ENCODE results near the gene CRTAC1.

CRTAC1 gene, protein sequence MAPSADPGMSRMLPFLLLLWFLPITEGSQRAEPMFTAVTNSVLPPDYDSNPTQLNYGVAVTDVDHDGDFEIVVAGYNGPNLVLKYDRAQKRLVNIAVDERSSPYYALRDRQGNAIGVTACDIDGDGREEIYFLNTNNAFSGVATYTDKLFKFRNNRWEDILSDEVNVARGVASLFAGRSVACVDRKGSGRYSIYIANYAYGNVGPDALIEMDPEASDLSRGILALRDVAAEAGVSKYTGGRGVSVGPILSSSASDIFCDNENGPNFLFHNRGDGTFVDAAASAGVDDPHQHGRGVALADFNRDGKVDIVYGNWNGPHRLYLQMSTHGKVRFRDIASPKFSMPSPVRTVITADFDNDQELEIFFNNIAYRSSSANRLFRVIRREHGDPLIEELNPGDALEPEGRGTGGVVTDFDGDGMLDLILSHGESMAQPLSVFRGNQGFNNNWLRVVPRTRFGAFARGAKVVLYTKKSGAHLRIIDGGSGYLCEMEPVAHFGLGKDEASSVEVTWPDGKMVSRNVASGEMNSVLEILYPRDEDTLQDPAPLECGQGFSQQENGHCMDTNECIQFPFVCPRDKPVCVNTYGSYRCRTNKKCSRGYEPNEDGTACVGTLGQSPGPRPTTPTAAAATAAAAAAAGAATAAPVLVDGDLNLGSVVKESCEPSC

DNA sequence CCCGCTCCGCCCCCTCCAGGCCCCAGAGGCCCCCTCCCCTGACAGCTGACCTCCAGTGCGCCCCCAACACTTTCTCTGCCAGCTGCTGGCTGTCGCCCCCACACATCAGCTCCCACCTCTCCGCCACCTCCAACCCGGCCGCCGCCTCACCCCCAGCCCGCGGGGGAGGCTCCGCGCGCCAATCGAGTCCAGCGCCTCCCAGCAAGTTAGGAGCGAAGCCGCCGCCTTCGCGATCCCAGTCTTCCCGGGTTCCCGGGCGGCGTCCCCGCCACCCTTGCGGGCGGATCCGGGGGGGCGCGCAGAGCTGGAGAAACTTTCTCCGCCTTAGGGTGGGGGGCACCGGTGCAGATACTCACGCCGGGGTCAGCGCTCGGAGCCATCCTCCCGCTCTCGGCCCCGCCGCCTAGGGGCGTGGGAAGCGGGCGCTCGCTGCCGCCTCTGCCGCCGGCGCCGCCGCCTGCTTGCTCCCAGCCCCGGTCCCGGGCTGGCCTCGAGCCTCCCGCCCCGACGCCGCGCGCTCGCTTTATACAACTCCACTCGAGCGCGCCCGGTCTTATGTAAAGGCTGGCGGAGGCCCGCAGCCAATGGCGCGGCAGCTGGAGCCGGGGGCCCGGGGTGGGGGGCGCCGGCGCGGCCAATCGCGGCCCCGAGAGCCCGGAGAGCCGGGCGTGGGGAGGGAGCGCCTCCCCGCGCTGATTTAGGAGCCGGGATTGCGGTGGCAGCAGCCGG, at the start of gene CRTAC1:
Gene CRTAC1 (minus strand): TSS at position 529 of the 729 bp plus-strand sequence. CDS start 149 bp downstream, at position 380.
- no peak for FAIRE-seq
- DNase-seq (ENCODE audit: low spot score), result no peak

DNA sequence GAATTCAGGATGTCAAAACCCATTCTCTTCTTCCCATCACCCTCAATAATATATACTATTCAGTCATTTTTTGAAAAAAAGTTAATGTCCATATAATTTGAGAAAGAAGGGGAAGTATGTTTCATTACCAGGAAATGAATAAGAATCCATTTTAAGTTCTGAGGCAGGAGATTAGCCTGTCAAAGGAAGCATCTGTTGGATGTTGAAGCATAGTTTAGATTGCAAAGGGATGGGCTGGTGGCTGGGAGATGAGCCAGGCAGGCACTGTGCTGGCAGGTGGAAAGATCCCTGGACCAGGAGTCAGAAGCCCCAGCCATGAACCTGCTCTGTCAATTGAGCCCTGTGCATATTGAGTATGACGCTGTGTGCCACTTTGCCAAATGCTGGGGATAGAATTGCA, 48.4 kb upstream of the CRTAC1 start:
- no peak for DNase-seq (ENCODE audit: low spot score)
- no peak for FAIRE-seq

DNA sequence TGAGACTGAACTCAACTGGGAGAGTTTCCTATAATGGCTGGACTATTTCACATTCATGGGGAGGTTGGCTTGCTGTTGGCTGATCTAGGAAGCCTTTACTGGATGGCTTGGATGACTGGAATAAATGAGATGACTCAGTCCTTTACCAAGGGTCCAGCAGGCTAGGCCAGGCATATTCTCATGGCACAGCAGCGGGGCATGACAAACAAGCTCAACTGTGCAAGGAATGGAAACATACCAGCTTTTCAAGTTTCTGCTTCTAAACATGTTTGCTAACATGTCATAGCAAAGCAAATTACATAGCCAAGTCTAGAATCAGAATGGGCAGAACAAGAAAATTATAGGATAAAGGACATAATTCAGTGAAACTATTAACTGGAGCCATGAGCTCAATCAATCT, 46.8 kb upstream of the CRTAC1 start:
- DNase-seq (ENCODE audit: low spot score) (no peak), FAIRE-seq (no peak)

DNA sequence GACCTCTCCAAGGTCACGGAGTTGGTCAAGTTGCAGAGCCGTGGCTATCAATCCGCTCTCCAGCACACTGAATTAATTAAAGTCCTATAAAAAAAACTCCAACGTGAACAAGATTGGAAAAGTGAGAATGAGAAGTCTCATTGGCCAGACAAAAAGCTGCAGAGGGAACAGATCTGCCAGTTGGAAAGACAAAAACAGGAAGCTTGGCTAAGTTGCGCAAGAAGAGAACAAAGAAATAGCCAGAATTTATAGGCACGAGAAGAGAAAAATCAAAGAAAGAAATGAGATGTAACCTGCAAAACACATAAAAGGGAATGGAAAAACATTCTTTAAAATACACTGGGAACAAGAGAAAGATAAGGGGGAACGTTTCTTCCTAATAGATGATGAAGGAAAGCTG, 45.7 kb upstream of the CRTAC1 start:
- DNase-seq (ENCODE audit: low spot score), result no peak
- FAIRE-seq, result no peak

DNA sequence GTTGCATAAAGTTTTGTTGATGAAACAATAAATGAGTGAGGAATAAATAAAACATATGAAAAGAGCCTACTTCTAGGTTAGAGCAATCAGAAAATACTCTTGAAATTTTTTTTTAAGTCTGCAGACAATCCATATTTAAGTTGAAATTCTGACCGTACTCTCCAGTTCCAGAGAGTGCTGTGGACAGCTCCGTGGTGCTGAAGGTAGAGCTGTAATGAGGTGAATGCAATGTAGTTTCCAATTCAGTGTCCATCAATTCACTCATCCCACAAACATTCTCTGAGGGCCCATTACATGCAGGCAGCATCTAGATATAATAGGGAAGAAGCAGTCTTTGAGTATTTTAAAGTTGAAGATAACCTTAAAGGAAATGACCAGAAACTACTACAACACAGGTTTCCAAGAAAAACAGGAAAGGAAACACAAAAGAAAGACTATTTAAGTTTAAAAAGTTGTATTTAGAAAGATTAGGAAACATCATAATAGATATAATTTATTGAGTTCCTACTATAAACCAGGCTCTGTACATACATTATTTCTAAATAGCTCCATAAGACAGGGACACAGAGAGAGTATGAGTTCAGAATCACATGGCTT, 44.0 kb upstream of the CRTAC1 start:
- no peak for DNase-seq (ENCODE audit: low spot score)

DNA sequence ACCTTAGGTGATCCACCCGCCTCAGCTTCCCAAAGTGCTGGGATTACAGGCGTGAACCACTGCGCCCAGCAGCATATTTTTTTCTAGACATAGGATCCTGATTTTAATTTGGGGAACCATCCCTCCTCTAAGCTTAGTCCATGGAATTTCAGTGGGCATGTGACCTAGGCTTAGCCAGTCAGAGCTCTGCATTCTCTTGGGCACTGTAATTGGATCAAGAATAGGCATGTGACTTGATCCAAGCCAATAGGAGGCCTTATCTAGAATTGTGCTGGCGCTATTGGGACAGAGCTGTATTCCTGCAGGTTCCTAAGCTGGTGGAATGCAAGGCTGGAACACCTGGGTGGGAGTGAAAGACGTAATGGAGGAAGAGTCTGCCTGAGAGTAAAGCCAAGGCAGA, 36.7 kb upstream of the CRTAC1 start:
- FAIRE-seq, result no peak
- DNase-seq (ENCODE audit: low spot score), result no peak

More for the DNA sequence above, 44.0 kb upstream of the CRTAC1 start:
- FAIRE-seq, result no peak

DNA sequence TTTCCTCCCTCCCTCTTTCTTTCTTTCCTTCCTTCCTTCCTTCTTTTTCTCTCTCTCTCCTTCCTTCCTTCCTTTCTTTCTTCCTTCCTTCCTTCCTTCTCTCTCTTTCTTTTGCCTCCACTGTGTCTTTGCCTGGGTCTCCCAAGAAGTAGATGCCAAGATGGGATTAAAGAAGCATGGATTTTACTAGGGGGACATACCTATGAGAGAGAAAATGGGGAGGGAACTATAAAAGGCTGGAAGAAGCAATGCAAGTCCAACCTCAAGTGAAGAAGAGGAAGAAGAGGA, 33.3 kb upstream of the CRTAC1 start:
- FAIRE-seq (no peak), DNase-seq (ENCODE audit: low spot score) (no peak)

DNA sequence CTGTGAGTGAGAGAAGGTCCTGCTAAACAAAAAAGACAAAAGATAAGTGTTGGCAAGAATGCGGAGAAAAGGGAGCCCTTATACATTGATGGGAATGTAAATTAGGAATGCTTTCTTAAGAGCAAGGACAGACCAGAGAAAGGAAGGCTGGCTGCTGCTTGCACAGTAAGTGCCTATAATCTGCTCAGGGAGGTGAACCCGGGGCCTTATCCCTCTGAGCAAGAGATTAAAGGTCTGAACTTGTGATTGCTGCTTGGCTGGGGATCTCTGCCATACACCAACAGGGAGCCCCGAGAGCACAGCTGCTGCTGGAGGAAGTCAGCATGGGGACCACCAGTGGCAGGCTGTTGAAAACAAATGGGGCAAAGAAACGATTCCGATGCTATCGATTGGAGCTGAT, 32.0 kb upstream of the CRTAC1 start:
- no peak for DNase-seq (ENCODE audit: low spot score)
- FAIRE-seq, result no peak

DNA sequence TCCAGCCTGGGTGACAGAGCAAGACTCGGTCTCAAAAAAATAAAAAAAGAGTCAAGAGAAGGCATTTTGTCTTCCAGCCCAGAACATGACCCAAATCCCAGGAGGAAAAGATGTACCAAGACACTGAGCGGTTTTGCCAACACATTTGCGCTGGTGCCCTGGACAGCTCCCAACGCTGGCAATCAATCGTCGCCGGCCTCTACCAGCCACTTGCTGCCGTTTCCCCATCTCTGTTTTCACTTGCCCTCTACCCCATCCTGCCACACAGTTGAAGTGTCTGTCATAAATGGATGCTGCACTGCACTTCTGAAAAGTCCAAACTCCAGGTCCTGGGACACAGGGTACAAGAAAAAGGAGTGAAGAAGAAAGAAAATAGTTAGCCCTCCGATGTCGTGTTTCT, 29.7 kb upstream of the CRTAC1 start:
- DNase-seq (ENCODE audit: low spot score) (no peak), FAIRE-seq (no peak)

DNA sequence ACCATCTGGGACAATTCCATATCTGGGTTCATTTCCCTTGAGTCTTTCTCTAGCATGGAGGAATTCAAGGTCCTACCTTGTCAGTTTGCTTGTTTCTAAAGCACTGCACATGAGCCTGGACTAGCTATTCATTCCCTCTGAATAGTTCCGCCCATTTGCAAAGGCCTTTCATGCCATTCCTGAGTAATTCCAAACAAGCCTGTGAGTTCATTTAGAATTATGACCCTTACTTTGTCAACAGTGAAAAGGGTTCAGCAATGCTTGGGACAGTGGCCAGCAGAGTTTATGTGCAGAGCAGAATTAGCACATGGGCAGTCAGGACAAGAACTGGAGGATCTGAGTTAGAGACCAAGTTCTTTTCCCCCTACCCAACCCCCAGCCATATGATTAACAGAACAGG, 27.9 kb upstream of the CRTAC1 start:
- FAIRE-seq, result no peak
- no peak for DNase-seq (ENCODE audit: low spot score)

DNA sequence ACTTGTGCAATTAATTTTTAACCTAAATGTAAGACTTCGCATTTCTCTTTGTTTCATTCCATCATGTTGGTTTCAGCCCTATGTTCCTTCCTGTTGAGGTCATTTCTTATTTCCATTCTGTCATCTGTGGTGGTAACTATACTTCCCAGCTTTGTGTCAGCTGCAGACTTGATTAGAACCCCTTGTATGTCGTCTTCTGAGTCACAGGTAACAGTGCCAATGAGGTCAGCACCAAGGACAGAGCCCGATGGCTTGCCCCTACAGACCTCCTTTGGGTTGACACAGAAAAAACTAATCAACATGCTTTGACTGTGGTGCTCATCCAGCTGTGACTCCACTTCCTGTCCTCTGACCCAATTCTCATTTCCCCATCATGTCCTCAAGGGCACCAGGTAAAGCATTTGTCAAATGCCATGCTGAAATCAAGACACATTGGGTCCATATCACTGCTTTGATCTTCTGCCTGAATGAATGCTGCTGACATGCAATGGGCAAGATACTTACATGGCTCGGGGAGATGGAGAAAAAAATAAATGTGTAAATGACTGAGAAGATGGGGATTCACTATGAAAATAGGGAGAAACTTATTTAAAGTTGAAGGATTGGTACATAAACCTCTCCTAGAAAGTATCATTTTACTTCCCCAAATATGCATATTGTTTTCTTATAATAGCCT, 25.6 kb upstream of the CRTAC1 start:
- no peak for FAIRE-seq
- DNase-seq (ENCODE audit: low spot score), result no peak

DNA sequence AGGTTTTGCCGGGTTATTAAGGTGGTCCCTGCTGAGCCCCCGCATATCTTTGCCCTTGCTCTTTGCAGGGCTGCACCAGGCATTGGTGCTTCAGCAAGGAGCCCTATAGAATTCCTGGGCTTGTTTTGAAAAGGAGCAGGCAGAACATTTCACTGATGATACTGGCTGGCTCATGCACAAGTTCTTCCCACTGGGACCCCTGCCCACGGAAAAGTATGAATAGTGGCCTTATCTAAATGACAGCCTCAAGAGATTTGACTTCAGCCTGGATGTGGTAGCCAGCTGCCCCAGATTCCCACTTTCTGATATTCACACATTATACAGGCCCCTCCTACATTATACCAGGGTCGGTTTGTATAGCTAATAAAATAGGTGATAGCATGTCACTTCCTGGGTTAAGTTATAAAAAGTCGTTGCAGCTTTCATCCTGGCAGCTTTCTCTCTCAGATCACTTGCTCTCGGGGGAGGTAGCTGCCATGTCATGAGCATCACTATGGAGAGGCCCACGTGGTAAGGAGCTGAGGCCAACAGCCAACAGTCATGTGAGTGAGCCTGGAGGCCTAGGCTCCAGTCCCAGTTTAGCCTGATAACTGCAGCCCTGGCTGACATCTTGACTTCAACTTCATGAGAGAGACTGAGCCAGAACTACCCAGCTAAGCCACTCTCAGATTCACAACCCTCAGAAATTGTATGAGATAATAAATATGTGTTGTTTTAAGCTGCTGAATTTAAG, 16.8 kb upstream of the CRTAC1 start:
- DNase-seq (ENCODE audit: low spot score) (no peak), FAIRE-seq (no peak)

DNA sequence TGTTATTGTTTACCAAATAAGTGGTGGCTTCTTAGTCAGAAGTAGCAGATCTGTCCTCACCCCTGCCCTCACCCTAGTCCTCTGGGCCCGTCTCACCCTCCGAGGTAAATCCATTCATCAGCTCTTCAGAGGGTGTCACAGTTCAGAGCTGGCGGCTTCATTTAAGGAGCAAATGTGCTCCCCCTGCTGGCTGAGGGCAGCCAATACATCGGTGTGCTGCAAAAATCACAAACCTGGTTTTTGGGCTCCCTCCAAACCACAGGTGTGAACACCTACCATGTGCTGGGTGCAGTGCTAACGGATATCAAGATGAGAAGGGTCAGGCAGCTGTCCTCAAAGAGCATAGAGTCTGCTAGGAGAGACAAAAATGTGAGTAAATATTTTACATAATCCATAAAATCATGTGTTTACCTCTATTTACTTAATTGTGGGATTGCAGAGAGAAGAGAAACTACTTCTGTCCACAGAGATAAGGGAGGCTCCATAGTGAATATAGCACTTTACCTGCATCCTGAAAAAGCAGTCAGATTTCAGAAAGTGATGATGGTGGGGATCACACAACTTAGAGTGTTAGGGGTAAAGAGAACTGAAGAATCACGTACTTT, 15.5 kb upstream of the CRTAC1 start:
- FAIRE-seq (no peak), DNase-seq (ENCODE audit: low spot score) (peak; percentile 34)

DNA sequence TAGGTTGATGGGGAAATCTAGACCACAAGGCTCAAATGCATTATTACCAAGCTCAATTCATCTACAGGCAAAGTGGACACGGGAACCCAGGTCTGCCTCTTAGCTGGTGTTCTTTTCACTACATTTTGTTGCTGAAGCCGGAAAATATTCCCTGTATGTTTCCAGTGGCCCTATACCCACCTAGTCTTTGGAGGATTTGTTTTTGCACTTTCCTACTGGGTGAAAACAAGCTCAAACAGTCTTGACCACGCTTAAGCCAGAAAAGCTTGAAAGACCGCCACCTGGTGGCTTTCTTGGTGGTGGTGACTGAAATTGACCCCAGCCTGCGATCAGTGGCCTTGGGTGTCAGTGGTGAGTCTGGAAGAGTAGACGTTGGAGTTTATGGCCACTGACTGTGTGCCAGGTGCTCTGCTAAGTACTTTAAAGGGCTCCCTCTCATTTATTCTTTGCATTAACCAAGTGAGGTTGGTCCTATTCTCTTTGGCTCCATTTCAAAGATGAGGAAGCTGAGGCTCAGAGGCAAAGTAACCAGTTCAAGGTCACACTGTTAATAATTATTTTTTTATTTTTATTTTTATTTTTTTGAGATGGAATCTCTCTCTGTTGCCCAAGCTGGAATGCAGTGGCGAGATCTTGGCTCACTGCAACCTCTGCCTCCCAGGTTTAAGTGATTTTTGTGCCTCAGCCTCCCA, 11.1 kb upstream of the CRTAC1 start:
- DNase-seq (ENCODE audit: low spot score) (peak; percentile 29), FAIRE-seq (peak; percentile 61)

DNA sequence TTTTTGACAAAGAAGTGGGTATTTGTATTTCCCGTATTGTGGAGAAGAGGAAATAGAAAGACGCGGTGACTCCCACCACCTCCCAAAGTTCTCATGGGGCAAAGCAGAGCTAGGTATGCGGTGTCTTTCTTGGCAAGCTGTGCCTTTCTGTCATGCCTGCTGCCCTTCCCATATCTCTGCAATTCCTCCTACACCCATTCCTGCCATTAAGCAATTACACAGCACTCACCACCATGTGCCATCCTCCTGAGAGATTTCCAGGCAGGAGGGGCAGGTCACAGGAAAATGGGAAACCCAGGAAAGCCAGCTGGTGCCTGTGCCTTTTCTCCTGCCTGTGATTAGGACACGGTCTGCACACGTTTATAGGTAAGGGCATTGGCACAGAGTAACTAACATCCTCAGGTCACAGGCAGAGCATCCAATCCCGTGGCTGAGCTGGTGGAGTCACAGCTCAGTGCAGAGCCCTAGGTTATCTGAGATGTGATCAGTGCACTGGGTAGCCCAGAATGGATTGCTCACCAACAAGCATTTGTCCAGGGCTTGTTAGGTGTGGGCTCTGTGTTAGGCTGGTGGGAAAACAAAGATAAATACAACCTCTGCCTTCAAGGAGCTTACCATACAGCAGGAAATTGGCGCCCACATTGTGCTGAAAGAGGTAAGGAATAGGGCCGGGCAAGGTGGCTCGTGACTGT, 9.4 kb upstream of the CRTAC1 start:
- FAIRE-seq, result no peak
- DNase-seq (ENCODE audit: low spot score), result no peak

DNA sequence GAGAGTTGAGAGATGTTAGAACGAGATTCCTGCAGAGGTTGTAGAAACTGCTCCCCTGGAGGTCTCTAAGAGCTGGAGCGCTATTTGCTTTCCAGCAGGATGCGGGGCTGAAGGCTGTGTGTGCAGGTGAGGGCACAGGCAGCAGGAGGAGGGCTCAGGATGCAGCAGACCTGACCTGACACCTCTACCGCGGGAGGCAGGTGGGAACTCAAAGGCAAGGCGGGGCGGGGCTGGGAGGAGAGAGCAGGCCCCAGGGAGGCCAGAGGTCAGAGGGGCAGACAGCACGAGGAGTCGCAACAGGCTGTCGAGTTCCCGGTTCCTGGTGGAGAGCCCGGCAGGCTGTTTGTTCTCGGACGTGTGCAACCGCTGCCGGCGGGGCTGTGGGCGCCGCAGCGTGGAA, 7.9 kb upstream of the CRTAC1 start:
- FAIRE-seq, result no peak
- DNase-seq (ENCODE audit: low spot score), result no peak

DNA sequence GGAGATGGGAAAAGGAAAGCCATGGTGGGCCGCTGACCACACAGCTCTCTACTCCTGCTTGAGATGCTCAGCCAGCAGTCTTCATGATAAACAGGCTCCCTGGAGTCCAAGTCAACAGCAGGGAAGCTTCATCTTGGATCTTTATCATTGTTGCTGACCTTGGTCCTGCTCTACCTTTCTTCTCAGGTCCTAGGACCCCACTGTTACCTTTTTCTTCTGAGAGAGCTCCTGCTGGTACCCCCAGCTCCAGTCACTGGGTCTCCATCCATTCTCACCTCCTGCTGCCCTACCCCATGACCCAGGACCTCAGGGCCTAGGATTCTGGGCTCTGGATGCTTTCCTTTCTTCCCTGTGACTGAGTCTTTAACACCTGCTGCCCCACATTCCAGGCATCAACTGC, 5.2 kb upstream of the CRTAC1 start:
- DNase-seq (ENCODE audit: low spot score) (no peak), FAIRE-seq (no peak)

DNA sequence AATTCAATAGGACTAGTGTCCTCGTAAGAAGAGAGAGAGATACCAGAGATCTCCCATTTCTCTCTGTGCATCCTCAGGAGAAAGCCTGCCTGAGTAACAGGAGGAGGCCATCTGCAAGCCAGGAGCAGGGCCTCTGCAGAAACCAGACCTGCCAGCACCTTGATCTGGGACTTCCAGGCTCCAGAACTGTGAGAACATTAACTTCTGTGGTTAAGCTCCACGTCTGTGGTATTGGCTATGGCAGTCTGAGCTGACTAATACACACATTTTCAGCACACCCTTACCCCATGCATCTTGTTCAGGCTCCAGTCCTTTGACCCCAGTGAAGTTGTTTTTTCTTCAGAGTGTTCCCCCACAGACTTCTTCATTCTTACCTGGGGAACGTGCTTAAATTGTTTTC, 3.1 kb upstream of the CRTAC1 start:
- DNase-seq (ENCODE audit: low spot score) (peak; percentile 71), FAIRE-seq (peak; percentile 93)

DNA sequence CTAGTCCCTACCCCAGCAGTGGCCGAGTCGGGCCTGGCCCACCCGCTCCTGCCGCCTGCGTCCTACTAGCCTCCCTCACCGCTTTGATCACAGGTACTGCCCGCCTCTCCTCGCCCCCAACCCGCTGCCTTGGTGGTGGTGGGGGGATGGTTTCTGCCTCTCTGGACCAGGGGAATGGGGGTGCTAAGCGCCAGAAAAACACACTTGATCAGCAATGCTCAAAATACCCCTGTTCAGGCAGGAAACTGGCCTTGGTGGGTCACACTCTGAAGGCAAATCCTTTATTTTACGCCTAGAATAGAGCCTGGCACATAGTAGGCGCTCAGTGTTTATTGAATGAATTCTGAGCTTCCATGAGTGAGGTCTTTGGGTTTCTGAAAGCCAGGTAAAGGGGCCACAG, 1.0 kb upstream of the CRTAC1 start:
- DNase-seq (ENCODE audit: low spot score), result no peak
- no peak for FAIRE-seq

Data from RCC 7860 (cell line).